GM19372 (cell line): ENCODE results near the gene INO80D.
"Not testable (repeated sequence)": the region's sequence is repeated elsewhere in the genome, so short reads cannot be mapped to it uniquely, and the experiment has no call there.

Source experiments
- ATAC-seq: cut with Tn5 transposase; IDR thresholded peaks from one replicate; pipeline ENCODE4 v1.9.1; 2021; ENCODE audit warnings: mild to moderate bottlenecking, low read depth, moderate library complexity; ENCODE audit not compliant: unreplicated experiment

INO80D gene

DNA sequence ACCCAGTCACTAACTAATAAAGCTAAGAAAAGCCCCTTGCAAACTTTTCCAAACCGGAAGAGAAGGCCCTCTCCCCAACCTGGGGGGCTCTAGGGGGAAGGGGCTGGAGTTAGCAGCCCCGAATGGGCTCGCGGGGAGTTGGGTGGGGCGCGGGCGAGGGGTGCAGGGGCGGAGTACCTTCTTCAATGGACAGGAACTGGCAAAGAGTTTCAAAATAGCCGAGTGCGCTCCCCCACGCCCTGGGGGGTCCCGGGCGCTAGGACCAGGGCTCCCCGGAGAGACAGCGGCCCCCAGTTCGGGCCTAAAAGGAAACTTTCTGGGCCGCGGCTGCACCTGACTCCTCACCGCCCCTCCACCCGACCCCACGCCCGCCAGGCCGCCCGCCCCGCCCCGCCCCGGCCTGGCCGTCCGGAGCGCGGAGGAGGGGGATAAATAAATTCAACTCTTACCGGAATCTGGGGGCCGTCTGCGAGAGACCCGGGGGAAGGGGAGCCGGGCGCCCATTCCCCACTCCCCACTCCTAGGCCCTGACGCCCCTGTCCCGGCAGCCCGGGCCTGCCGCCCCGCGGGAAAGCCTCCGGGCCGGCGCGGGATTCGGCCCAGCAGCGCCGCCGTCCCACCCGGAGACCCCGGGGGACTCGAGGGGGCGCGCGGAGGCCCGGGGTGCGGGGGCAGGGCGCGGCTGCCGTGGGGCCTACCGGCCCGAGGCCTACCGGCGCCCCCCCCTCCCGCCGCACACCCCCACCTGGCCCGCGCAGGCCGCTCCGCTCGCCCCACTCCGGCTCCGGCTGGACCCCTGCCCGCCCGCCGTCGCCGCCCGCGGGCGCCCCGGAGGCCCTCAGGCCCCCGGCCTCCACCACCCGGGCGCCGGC lies 868 bp downstream of the INO80D start:
- peak; percentile 31 for ATAC-seq

DNA sequence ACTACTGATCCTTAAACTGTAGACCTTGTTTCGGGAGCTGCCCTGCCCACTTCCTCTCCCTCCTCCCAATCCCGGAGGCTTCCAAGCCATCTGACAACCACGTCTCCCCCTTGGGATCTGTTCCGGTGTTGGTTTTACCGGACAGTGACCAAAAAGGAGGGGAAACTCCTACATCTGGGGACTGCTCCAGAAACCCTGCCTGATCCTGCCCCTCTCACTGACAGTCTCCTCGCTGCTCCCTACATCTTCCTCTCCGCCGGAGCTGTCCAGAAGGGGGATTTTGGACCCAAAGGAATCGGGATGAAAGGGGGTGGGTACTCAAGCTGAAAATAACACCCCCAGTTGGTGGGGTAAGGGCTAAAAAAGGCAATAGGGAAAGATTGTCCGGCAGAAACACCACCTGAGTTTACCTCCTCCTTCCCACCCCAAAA lies 1.5 kb downstream of the INO80D start:
- no peak for ATAC-seq

DNA sequence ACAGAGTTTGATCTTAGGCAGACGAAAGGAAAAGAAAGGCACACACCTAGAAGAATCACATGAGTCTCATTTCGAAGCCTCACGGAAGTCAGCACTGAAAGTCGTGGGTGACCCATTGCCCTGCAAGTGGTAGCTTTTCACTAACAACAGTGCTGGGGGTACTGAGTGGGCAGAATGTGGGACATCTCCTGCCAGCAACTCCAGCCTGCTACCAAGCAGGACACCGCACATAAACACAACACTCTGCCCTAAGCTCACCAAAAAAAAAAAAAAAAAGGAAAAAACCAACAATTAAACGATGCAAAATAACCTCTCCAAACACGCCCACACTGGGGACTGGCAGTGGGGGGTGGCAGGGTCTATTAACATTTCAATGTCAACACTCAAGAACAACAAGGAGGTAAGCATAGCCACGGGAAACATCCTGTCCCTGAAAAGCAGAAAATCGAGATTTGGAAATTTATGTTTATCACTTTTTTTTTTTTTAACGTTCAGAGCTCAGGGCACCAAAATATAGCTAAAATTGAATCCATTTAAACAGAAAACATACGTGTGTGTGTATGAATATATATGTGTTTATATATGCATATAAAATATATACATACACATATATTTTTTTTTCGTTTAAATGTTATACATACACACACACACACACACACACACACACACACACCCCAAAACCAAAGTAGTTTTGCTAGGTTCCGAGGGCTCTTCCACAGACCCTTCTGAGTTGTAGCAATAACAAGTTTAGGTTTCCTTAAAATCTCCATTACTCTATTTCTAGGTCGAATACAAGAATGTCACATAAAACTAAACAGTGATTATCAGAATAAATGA lies 2.2 kb downstream of the INO80D start:
- no peak for ATAC-seq

DNA sequence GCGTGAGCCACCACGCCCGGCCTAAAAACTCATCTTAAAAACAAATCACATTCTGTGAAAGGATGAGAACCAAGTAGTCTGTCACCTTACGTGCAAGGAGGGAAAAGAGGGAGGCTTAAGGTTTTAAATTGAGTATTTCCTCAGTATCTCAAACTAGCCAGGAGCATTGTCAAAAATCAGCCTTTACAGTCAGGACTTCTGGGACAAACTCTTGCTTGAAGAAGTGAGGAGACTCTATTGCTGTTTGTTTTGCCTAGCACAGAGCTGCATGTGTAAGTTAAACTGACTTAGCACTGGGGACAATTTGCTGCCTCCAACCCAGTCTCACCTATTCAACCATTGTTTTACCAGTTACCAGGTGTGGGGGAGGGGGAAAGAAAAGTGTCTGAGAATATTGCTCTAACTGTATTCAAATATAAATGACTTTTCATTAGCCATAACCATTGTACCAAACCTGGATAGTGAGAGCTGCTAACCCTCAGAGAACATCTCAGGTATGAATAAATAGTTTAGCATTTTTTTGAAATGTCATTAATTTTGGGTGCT lies 3.6 kb downstream of the INO80D start:
- ATAC-seq = no peak

DNA sequence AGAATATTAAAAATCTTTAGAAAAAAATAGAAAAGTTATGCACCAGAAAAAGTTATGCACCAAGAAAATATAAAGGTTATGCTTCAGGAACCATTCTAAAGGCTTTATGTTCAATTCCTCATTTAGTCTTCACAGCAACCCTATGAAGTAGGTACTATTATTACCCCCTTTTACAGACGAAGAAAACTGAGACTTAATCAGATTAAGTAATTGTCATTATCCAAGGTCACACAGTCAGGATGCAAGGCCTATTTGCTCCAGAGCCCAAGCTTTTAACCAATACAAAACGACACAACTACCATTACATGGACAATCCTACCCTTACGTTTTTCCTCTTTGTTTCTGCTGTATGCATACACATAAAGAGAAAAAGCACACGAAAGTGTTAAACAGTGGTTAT lies 5.0 kb downstream of the INO80D start:
- ATAC-seq = no peak

DNA sequence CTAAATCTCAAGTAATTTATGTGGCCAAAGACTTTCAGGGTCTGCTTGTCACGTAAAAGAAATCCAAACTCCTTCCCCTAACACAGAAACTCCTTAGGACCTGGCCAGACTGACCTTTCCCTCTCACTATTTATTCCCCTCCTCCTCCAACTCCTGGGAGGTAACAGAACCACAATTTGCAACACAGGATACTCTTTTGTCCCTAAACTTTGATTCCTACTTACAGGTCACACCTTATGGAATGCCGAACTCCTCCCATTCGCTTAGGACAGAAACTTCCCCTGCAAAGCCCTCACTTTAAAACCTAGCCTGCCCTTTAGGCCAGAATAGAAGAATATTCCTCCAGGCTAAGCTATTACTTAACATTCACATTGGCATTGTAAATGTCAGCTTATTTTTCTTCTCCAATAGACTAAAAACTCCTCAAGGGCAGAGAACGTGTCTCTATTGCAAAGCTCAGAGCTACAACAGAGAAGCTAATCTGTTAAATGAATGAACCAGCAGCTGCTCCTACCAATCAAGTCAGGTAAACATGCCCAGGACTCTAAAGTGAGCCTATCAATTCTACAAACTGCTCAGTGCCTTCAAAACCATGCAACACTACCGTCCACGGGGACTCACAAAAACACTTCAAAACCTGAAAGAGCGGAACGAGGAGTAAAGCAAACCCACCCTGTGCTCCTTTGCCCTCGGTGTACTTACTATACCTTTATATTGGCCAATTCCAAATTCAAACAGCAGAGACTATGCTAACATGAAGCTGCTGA lies 6.1 kb downstream of the INO80D start:
- no peak for ATAC-seq

DNA sequence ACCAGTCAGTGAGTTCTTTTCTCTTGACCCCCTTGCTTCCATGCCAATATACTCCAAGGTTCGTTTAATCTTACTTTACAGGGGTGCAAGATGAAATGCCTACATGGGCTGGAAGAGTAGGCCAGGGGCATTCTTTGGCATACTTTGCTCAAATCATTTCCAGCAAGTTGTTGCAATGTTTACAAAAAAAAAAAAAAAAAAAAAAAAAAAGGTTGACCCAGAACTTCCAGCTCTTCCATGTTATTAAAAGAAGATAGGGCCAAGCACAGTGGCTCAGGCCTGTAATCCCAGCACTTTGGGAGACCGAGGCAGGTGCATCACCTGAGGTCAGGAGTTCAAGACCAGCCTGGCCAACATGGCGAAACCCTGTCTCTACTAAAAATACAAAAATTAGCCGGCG lies 8.1 kb downstream of the INO80D start:
- ATAC-seq = not testable (repeated sequence)

DNA sequence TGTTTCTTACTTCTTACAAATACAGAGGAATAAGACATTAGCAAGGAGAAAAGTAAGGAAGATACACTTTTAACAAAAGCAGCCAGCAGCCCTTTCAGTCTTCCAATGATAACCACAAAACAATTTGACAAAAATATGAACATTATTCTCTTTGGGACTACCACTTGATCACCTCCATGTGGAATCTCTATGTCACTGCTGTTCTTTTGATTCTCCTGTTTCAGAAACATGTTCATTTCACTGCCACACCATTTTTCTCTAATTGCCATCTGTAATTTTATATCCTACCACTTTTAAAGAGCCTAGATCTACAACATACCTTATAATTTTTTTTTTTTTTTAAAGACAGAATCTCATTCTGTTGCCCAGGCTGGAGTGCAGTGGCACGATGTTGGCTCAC lies 10.9 kb downstream of the INO80D start:
- no peak for ATAC-seq

DNA sequence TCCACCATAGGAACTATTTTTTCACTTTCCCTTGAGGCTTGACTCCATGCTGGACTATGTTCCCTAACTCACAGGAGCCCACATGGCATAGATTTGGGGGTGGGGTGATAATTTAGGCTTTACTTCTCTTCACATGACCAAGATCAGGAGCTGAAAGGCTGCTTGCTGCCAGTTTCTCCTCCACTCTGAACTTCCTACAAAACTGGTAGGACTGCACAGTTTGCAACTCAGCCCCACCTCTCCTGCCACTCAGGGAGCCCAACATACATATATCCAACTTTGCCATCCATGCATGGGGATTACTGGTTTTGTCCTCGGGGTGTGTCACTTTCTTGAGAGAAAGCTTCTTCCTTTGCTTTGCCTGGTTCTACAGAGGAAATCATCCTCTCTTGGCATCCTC lies 14.2 kb downstream of the INO80D start:
- ATAC-seq = no peak

DNA sequence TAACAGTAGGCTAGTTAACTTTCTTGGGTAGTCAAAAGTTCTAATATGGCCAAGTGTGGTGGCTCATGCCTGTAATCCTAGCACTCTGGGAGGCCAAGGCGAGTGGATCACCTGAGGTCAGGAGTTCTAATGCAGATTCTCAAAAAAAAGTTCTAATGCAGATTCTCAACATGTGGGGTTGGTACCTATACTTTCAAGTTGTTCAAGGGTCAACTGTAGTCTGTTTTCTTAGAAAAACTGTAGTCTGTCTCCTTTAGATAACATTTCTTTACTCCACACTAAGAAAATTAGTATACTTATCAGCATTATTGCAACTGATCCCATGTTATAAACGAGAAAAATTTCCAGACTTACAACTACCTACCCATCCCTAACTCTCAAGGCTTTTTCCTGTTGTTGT lies 16.6 kb downstream of the INO80D start:
- ATAC-seq = no peak

DNA sequence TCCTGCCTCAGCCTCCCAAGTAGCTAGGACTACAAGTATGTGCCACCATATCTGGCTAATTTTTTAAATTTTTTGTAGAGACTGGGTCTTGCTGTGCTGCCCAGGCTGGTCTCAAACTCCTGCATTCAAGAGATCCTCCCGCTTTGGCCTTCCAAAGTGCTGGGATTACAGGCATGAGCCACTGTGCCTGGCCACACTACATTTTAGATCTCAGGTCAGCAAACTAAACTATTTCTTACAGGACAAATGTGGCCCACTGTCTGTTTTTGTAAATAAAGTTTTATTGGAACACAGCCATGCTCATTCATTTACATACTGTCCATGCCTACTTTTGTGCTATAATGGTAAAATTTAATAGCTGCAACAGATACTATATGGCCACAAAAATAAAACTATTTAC lies 17.8 kb downstream of the INO80D start:
- no peak for ATAC-seq

DNA sequence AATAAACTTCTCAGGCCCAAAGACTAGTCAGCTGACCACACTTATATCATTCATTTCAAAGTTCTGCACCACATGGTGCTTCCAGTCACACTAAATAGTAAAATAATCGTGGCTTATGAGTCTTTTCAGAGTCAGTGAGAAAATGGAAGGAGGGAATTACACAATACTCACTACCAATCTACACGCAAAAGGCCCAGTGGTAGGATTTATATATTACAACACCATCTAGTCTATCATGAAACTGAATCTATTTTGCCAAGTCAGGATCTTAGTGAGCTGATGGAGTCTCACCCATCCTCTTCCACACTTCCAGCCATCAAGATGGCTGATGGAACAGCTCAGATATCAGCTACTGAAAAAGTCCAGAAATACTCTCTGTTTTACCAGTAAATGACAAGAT lies 21.9 kb downstream of the INO80D start:
- ATAC-seq = no peak

DNA sequence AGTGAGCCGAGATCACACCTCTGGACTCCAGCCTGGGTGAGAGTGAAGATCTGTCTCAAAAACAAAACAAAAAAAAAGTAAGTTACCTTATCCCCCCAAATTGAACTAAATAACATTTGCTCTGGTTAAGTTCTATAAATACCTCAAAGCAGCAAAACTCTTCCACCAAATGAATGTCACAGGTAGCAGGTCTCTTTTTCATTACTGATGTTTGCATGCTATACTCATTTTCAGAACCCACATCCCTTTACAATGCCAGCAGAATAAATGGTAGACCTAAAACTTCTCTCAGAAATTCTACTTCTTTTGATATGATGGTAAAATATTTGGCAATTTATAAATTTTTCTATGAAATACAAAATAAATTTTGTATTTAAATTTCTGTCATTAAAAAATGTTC lies 22.3 kb downstream of the INO80D start:
- no peak for ATAC-seq

DNA sequence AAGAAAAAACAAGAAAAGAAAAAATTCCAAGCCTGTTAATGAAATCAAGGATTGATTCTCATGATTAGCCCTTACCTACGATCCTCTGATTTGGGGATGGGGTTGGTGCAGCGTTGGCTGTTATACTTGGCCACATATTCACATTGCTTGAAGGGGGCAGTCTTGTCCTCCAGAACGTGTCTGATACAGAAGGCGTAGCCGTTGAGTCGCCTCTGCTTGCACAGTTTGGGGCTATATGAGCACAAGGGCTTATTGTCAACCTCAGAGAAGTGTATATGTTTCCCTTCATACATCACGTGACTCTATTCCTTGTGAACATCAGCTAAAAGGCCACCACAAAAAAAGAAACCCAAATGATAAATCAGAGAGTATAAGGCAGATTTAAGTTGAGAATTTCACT lies 23.2 kb downstream of the INO80D start:
- ATAC-seq = no peak

DNA sequence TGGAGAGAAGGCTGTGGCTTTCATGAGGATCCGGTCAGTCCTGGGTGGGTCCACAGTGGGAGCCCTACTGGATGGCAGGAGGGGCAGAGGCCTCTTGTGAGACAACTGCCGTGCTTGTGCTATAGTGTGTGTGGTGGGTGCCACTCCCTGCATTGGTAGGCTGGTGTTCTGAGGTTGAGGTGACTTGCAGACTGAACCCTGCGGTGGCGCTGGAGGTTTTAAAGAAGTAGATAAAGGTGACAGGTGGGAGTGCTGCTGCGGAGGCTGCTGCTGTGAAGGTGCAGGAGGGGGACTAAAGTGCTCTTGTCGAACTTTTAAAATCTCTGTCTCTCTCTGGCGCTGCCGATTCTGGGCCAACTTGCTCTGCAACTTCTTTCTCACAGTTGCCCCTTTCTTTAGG lies 29.7 kb downstream of the INO80D start:
- no peak for ATAC-seq

DNA sequence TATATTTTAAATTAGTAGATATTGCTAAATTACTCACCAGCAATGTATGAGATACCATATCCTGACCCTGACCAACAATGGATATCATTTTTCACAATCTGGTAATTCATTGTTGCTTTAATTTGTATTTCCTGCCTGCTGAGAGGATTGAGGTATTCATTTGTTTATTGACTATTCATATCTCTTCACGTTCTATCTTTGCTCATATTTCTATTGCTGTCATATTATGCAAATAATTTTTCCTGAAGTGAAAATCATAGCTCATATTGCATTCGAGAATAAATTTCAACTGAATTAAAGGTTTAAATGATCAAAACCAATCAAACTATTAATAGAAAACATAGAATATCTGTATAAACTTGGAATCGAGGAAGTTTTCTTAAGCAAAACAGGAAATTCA lies 31.0 kb downstream of the INO80D start:
- ATAC-seq = no peak

DNA sequence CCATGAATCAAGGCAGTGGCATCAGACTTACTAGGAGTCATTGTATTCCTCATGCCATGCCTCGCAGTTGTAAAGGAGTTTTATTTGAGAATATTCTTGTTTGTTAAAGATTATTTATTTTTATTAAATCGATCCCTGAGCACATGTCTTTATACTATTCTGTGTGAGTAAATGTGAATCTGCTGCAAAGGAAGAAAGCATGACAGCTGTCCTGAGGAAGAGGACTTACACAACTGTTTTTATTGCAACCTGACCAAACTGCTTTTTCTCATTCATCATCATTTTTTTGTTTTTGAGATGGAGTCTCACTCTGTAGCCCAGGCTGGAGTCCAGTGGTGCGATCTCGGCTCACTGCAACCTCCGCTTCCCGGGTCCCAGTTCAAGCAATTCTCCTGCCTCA lies 34.1 kb downstream of the INO80D start:
- no peak for ATAC-seq

DNA sequence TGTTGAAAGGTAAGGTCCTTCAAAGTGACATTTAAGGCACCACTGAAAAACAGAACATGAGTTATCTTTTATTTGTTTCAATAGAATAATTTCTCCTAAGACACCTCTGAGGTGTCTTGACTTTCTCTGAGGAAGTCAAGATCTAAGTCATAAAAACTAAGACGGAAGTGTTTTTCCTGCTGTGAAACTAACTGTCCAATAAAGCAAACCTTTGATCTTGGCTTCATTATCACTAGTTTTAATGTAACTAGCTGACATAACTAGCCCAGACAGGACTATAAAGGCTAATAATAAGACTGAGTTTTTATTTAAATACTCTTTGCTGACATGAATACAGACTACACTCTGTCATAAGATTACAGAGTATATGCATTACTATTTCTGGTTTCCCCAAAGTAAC lies 36.6 kb downstream of the INO80D start:
- no peak for ATAC-seq

DNA sequence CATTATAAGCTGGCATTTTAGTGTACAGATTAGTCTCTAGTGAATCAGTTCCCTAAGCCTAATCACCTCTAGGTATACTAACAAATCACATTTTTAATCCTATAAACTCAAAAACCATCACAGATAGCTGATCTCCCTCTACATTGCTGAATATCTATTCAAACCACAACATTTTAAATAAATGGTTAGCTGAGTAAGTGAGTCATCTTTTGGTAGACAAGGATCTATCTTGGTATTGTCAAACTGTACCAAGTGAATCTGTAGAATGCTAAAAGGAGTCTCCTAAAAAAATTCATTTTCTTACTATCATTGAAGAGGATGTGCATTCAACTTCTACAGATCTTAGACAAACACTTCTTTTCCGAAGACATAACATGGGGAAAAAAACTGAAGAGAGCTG lies 40.7 kb downstream of the INO80D start:
- no peak for ATAC-seq

DNA sequence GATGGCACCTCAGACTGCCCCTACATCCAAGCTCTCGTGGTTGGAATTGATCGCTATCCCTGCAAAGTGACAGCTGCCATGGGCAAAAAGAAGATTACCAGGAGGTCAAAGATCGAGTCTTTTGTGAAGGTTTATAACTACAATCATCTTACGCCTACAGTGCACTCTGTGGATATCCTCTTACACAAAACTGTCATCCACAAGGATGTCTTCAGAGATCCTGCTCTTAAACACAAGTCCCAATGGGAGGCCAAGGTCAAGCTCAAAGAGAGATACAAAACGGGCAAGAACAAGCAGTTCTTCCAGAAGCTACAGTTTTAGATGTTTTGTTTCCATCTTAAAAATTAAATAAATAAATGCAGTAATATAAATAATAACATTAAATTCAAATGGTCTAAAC lies 45.4 kb downstream of the INO80D start:
- ATAC-seq = no peak

DNA sequence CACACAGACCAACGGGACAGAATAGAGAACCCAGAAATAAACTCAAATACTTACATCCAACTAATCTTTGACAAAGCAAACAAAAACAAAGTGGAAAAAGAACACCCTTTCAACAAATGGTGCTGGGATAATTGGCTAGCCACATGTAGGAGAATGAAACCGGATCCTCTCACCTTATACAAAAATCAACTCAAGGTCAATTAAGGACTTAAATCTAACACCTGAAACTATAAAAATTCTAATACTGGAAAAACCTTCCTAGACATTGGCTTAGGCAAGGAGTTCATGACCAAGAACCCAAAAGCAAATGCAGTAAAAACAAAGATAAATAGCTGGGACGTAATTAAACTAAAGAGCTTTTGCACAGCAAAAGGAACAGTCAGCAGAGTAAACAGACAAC lies 50.6 kb downstream of the INO80D start:
- ATAC-seq = not testable (repeated sequence)
